KOPT-K1 (cell line): Measurements from ENCODE around the gene B3GNT3.
"Not testable (repeated sequence)": the region's sequence is repeated elsewhere in the genome, so short reads cannot be mapped to it uniquely, and the experiment has no call there.

Experiments
- H3K27ac ChIP-seq: fragments of 200-600 bp; sonication (generic); 2 replicates; pipeline ENCODE4 v1.5.1; 2016; ENCODE audit warnings: antibody characterized with exemption, mild to moderate bottlenecking, low read depth, low read length; ENCODE audit not compliant: poor library complexity, severe bottlenecking
- H3K36me3 ChIP-seq: fragments of 200-600 bp; sonication (generic); 2 replicates; pipeline ENCODE4 v1.5.1; 2017; ENCODE audit warnings: antibody characterized with exemption, mild to moderate bottlenecking, low read length, moderate library complexity; ENCODE audit not compliant: insufficient read depth
- H3K9me3 ChIP-seq: fragments of 200-600 bp; sonication (generic); 2 replicates; pipeline ENCODE4 v1.5.1; 2017; ENCODE audit warnings: antibody characterized with exemption, low read length, mild to moderate bottlenecking; ENCODE audit not compliant: insufficient read depth, poor library complexity, severe bottlenecking

B3GNT3 gene

GRCh38 chr19:17758515-17758914 is 36.4 kb upstream of the B3GNT3 start:
- H3K36me3 ChIP-seq = peaks cover 69% of the 10 kb centered on the region
- H3K27ac ChIP-seq = no peak overlapping the region
- no peaks in the 10 kb centered on the region for H3K9me3 ChIP-seq

GRCh38 chr19:17761148-17761547 is 33.8 kb upstream of the B3GNT3 start:
- Histone ChIP-seq H3K9me3 (no peaks in the 10 kb centered on the region), H3K36me3 (peaks cover 70% of the 10 kb centered on the region), H3K27ac (no peak overlapping the region)

DNA sequence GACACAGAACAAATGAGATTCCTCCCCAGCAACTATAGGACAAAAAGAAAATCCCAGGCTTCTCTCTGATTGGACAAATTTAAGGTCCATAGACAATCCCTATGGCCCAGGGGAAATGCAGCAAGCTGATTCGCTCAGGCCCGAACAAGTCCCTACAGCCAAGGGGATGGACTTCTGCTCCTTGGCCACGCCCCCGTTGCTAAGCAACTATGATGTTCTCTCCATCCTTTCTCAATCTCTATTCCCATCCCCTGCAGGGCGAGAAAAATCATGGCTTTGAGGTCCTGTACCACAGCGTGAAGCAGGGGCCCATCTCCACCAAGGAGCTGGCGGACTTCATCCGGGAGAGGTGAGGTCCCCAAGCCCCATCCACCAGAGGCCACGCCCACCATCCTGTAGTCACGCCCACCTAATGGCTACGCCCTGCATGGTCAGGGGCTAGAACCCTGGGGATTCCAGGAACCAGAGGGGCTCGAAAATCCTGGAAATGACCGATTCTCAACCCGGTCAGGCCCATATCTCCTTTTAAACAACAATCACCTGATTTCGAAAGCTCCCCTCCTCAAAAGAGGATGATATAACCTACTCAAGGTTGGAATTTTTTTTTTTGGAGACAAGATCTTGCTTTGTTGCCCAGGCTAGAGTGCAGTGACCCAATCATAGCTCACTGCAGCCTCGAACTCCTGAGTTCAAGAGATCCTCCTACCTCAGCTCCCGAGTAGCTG is 32.3 kb upstream of the B3GNT3 start:
- H3K36me3 ChIP-seq = peaks cover 72% of the 10 kb centered on the region
- H3K27ac ChIP-seq = no peak overlapping the region
- no peaks in the 10 kb centered on the region for H3K9me3 ChIP-seq

GRCh38 chr19:17764348-17764747 is 30.6 kb upstream of the B3GNT3 start:
- H3K27ac ChIP-seq = no peak overlapping the region
- H3K9me3 ChIP-seq = no peaks in the 10 kb centered on the region
- peaks cover 74% of the 10 kb centered on the region for H3K36me3 ChIP-seq

DNA sequence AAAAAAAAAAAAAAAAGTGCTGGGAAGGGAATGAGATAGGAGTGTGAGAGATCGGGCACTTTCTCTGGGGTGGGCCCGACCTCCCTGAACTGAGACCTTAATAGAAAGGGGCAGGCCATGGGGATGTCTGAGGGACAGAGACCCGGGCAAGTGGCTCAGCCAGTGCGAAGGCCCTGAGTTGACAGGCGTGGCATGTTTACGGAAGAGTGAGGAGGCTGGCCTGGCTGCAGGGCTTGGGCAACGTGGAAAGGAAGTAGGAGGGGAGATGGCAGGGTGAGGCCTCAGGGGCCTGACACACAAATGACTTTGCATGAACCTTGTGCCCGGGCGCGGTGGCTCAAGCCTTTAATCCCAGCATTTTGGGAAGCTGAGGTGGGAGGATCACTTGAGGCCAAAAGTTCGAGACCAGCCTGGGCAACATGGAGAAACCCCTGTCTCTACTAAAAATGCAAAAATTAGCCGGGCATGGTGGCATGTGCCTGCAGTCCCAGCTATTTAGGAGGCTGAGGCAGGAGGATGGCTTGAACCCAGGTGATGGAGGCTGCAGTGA is 29.8 kb upstream of the B3GNT3 start:
- Histone ChIP-seq H3K36me3 (peaks cover 76% of the 10 kb centered on the region), H3K27ac (no peak overlapping the region), H3K9me3 (no peaks in the 10 kb centered on the region)

DNA sequence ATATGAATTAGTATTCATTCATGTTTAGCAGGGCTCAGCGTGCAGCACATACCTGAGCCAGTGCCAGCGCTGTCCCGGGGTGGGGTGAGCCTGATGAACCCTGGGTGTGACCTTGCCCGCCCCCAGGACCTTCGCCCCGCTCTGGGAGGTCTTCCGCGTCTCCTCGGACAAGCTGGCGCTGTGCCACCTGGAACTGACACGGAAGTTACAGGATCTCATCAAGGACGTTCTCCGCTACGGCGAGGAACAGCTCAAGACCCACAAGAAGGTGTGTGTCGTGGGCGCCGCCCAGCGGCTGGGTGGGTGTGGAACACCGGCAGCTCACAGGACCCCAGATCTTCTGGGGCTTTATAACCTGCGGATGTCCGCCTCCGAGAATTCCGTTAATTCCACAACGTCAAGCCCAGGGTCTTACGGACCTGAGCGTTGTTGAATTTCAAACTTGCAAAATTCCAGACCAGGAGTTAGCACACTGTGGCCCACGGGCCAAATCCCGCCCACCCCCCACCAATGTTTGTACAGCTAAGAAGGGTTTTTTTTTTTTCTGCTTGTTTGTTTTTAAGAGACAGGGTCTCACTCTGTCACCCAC is 28.3 kb upstream of the B3GNT3 start:
- H3K9me3 ChIP-seq = no peaks in the 10 kb centered on the region
- peaks cover 81% of the 10 kb centered on the region for H3K36me3 ChIP-seq
- no peak overlapping the region for H3K27ac ChIP-seq

GRCh38 chr19:17767559-17767958 is 27.4 kb upstream of the B3GNT3 start:
- Histone ChIP-seq H3K9me3 (no peaks in the 10 kb centered on the region), H3K27ac (no peak overlapping the region), H3K36me3 (peaks cover 86% of the 10 kb centered on the region)

DNA sequence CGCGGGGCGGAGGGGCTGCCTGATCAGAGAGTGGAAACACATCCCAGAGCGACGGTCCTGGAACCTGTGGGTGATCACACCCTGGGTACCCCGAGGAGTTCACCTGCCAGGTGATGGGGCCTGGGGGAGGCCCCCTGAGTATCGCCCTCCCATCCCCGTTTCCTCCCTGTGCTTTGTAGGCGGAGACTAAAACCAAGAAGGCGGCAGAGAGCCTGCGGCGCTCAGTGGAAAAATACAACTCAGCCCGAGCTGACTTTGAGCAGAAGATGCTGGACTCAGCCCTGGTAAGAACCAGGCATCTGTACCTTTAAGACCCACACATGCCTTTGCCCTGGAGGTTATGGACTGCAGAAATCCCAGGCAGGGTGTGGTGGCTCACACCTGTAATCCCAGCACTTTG is 24.3 kb upstream of the B3GNT3 start:
- no peak overlapping the region for H3K27ac ChIP-seq
- H3K36me3 ChIP-seq = peaks cover 86% of the 10 kb centered on the region

GRCh38 chr19:17772172-17772571 is 22.8 kb upstream of the B3GNT3 start:
- peaks cover 88% of the 10 kb centered on the region for H3K36me3 ChIP-seq
- H3K27ac ChIP-seq = no peak overlapping the region

More for the DNA sequence above, 24.3 kb upstream of the B3GNT3 start:
- H3K9me3 ChIP-seq = no peaks in the 10 kb centered on the region

GRCh38 chr19:17775245-17775927 is 19.6 kb upstream of the B3GNT3 start:
- Histone ChIP-seq H3K9me3 (no peaks in the 10 kb centered on the region), H3K27ac (no peak overlapping the region), H3K36me3 (peaks cover 68% of the 10 kb centered on the region)

More at GRCh38 chr19:17772172-17772571, 22.8 kb upstream of the B3GNT3 start:
- H3K9me3 ChIP-seq = no peaks in the 10 kb centered on the region

GRCh38 chr19:17775991-17776803 is 18.7 kb upstream of the B3GNT3 start:
- no peak overlapping the region for H3K27ac ChIP-seq

DNA sequence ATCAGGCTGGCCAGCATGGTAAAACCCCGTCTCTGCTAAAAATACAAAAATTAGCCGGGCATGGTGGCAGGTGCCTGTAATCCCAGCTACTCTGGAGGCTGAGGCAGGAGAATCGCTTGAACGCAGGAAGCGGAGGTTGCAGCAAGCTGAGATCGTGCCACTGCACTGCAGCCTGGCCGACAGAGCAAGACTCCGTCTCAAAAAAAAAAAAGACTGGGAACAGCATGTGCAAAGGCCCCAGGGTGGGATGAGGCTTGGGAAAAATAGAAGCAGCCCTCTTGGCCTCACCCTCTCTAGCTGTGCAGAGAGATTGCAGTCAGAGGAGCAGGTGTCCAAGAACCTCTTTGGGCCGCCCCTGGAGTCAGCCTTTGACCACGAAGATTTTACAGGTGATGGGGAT is 17.1 kb upstream of the B3GNT3 start:
- H3K27ac ChIP-seq, H3K9me3 ChIP-seq: not testable (repeated sequence)
- H3K36me3 ChIP-seq = peaks cover 68% of the 10 kb centered on the region

More at GRCh38 chr19:17775991-17776803, 18.7 kb upstream of the B3GNT3 start:
- H3K36me3 ChIP-seq = peaks cover 67% of the 10 kb centered on the region
- no peaks in the 10 kb centered on the region for H3K9me3 ChIP-seq

GRCh38 chr19:17778251-17778967 is 16.5 kb upstream of the B3GNT3 start:
- H3K36me3 ChIP-seq = peaks cover 65% of the 10 kb centered on the region
- H3K9me3 ChIP-seq = no peaks in the 10 kb centered on the region
- H3K27ac ChIP-seq = no peak overlapping the region
